Bronchial epithelial cell (primary cell): ENCODE measurements around the gene HIVEP3. TPM values are rescaled to one million over a fixed set of nuclear protein-coding genes. Genes with fewer than 3 reads are reported as not detected.

Experiments used
- DNase-seq: peaks from one replicate; pipeline ENCODE4 v3.0.0-alpha.2; 2010; ENCODE audit warnings: low read depth
- FAIRE-seq: peaks from 2 replicates; lab custom pipeline; 2011; peaks lifted over from hg19 to GRCh38; lab: Jason Lieb, UNC
- H3K27me3 ChIP-seq: 2 replicates; pipeline ENCODE4 v1.5.1; 2011; ENCODE audit warnings: low read length; ENCODE audit not compliant: control insufficient read depth, insufficient read depth
- H3K36me3 ChIP-seq: 2 replicates; pipeline ENCODE4 v1.5.1; 2011; ENCODE audit warnings: low read length; ENCODE audit not compliant: control insufficient read depth, insufficient read depth
- H3K4me3 ChIP-seq: 2 replicates; pipeline ENCODE4 v1.5.1; 2011; ENCODE audit warnings: mild to moderate bottlenecking, low read depth, low read length, control low read depth
- total RNA-seq: library from RNA; depleted of rRNA; stranded (reverse); fragments of >200 nt; gene quantifications from 2 replicates; pipeline ENCODE4 v1.2.1, GENCODE V29; 2014
- TF ChIP-seq, protein P1 (sequence below): IDR thresholded peaks from 2 replicates; pipeline ENCODE4 v1.5.1; 2011; ENCODE audit warnings: mild to moderate bottlenecking, moderate library complexity, low read length, control low read depth, inconsistent platforms; ENCODE audit not compliant: insufficient read depth, severe bottlenecking

Gene HIVEP3
- total RNA-seq, 1 donor from 2014 or later = under 0.01 TPM

- FAIRE-seq (no peak), DNase-seq (peak; percentile 86)
- TF ChIP-seq, protein P1, sequence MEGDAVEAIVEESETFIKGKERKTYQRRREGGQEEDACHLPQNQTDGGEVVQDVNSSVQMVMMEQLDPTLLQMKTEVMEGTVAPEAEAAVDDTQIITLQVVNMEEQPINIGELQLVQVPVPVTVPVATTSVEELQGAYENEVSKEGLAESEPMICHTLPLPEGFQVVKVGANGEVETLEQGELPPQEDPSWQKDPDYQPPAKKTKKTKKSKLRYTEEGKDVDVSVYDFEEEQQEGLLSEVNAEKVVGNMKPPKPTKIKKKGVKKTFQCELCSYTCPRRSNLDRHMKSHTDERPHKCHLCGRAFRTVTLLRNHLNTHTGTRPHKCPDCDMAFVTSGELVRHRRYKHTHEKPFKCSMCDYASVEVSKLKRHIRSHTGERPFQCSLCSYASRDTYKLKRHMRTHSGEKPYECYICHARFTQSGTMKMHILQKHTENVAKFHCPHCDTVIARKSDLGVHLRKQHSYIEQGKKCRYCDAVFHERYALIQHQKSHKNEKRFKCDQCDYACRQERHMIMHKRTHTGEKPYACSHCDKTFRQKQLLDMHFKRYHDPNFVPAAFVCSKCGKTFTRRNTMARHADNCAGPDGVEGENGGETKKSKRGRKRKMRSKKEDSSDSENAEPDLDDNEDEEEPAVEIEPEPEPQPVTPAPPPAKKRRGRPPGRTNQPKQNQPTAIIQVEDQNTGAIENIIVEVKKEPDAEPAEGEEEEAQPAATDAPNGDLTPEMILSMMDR = no peak
- Histone ChIP-seq H3K36me3 (no peaks in the 10 kb centered on the region), H3K4me3 (no peak overlapping the region), H3K27me3 (no peaks in the 10 kb centered on the region)
Observed at GRCh38 chr1:41920658-41921057, 1.9 kb upstream of the HIVEP3 start.

DNA sequence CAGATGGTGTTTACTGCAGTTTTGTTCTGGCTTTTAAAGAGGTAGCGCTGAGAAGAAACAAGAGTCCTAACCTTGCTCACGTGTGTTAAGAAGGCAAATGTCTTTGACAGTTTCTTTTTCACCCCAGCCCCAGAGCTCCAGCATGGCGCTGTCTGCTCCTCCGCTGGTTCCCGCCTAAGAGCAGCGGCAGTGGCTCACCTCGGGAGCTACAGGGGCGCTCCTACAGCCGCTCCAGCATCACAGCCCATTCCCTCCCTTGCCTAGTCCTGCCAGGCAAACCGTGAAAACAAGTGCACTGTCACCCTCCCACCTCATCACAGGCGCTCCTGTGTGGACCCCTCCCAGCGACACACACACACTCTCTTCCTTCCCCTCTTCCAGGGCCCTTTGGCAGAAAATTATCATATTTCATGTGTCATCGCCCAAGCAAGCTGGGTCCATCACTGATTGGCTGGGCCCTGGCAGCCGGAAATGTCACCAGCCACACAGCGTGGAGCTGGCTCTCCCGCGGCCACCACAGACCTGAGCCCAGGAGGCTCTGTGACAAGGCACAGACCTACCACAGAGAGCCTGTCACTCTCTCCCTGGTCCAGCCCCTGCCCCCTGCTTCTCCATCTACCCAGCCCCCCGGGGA lies 1.2 kb upstream of the HIVEP3 start:
- FAIRE-seq (no peak), DNase-seq (no peak)
- TF ChIP-seq, protein P1 = no peak
- H3K27me3 ChIP-seq = no peaks in the 10 kb centered on the region
- no peaks in the 10 kb centered on the region for H3K36me3 ChIP-seq
- no peak overlapping the region for H3K4me3 ChIP-seq

DNA sequence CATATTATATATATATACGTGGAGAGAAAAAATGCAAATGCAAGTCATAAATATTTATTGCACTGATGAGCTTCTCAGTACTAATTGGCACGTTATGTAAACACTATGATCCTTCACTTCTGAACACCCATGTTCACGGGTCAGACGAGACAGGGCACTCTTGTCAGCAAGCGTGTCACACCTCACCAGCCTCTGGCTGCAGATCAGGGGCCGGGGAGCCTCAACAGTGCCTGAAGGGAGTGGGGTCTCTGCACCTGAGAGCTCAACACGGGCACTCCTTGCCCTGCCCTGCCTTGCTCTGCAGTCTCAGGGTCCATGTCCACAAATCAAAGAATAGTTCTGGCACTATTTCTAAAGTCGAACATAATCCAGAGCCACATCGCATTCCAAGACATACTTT lies 409 bp upstream of the HIVEP3 start:
- DNase-seq = no peak
- no peaks in the 10 kb centered on the region for H3K27me3 ChIP-seq
- TF ChIP-seq, protein P1 = no peak
- no peaks in the 10 kb centered on the region for H3K36me3 ChIP-seq
- H3K4me3 ChIP-seq = no peak overlapping the region
- FAIRE-seq = no peak

DNA sequence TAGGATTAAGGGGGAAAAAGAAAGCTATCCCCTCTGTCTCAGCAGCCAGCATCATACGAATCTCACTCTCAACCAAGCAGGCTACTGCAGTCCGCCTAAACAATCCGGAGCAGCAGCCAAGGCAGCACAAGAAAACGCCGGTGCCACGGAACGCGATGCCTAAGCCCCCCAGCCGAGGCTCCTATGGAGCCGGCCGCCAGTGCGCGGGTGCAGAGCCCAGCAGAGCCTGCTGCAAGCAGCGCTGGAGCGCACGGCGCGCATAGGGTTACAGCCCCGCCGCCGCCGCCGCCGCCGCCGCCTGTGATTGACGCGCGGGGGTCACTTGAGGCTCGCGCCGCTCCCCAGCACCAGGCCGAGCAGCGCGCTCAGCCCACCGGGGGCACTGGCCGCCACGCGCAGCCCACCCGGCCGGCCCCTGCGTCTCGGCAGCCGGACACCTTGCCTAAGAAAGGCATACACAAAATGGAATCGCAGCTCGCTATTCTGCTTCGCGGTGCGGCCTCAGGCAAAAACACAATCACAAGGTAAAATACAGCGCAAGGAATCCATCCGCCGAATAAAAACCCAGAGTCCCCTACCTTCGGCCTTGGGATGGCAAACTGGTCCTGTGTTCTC lies 780 bp downstream of the HIVEP3 start:
- H3K4me3 ChIP-seq = peak overlapping the region; percentile 44
- H3K36me3 ChIP-seq = no peaks in the 10 kb centered on the region
- no peaks in the 10 kb centered on the region for H3K27me3 ChIP-seq
- TF ChIP-seq, protein P1 = no peak
- no peak for DNase-seq
- no peak for FAIRE-seq

- TF ChIP-seq, protein P1 = no peak
- no peaks in the 10 kb centered on the region for H3K36me3 ChIP-seq
- H3K27me3 ChIP-seq = no peaks in the 10 kb centered on the region
- no peak for DNase-seq
- no peak overlapping the region for H3K4me3 ChIP-seq
- no peak for FAIRE-seq
Observed at GRCh38 chr1:41917076-41917475, 1.6 kb downstream of the HIVEP3 start.
